GM23338 (cell line): ENCODE data around the gene RIMS4. TPM values are rescaled to one million over a fixed set of nuclear protein-coding genes. Genes with fewer than 3 reads are reported as not detected.

Experiments
- ATAC-seq: fragments of 200-7000 bp; cut with Tn5 transposase; 3 replicates; pipeline ENCODE4 v1.9.1; 2020
- DNase-seq: peaks from one replicate; pipeline ENCODE4 v3.0.0-alpha.2; 2015; ENCODE audit warnings: low spot score
- H2AFZ ChIP-seq: fragments of 200-600 bp; sonication (generic); 2 replicates; pipeline ENCODE4 v1.8.0; 2016; ENCODE audit warnings: antibody characterized with exemption, mild to moderate bottlenecking, moderate library complexity
- H3F3A ChIP-seq: fragments of 200-600 bp; sonication (generic); replicated peaks from 2 replicates; pipeline ENCODE4 v1.8.0; 2017; ENCODE audit warnings: antibody characterized with exemption, mixed run types, low read depth
- H3K27ac ChIP-seq: fragments of 200-600 bp; sonication (generic); 2 replicates; pipeline ENCODE4 v1.6.1; 2016; ENCODE audit warnings: low read depth
- H3K27me3 ChIP-seq: fragments of 200-600 bp; sonication (generic); 2 replicates; pipeline ENCODE4 v1.8.0; 2016; ENCODE audit warnings: mild to moderate bottlenecking, mixed run types, moderate library complexity; ENCODE audit not compliant: insufficient read depth
- H3K36me3 ChIP-seq: fragments of 200-600 bp; sonication (generic); 2 replicates; pipeline ENCODE4 v1.8.0; 2016; ENCODE audit warnings: mild to moderate bottlenecking; ENCODE audit not compliant: insufficient read depth
- H3K4me1 ChIP-seq: fragments of 200-600 bp; sonication (generic); 2 replicates; pipeline ENCODE4 v1.8.0; 2016; ENCODE audit warnings: mild to moderate bottlenecking, moderate library complexity; ENCODE audit not compliant: insufficient read depth
- H3K4me2 ChIP-seq: fragments of 200-600 bp; sonication (generic); 2 replicates; pipeline ENCODE4 v1.7.1; 2017; ENCODE audit warnings: mixed run types
- H3K4me3 ChIP-seq: fragments of 200-600 bp; sonication (generic); 2 replicates; pipeline ENCODE4 v1.6.1; 2016; ENCODE audit warnings: mixed run types
- H3K79me2 ChIP-seq: fragments of 200-600 bp; sonication (generic); replicated peaks from 2 replicates; pipeline ENCODE4 v1.8.0; 2017; ENCODE audit warnings: mild to moderate bottlenecking; ENCODE audit not compliant: insufficient read depth
- H3K9me2 ChIP-seq: fragments of 200-600 bp; sonication (generic); 2 replicates; pipeline ENCODE4 v1.8.0; 2017; ENCODE audit not compliant: insufficient read depth
- H4K20me1 ChIP-seq: fragments of 200-600 bp; sonication (generic); replicated peaks from 2 replicates; pipeline ENCODE4 v1.8.0; 2017; ENCODE audit warnings: mild to moderate bottlenecking; ENCODE audit not compliant: insufficient read depth
- H3K27ac Mint-ChIP-seq: 2 replicates; pipeline ENCODE4 v1.8.0; 2020; ENCODE audit warnings: inconsistent platforms, mild to moderate bottlenecking, moderate library complexity, mixed read lengths
- H3K27me3 Mint-ChIP-seq: 3 replicates; pipeline ENCODE4 v1.8.0; 2022; ENCODE audit warnings: low read depth, mild to moderate bottlenecking, moderate library complexity, mixed read lengths, inconsistent platforms; ENCODE audit not compliant: insufficient read depth, poor library complexity
- H3K36me3 Mint-ChIP-seq: 3 replicates; pipeline ENCODE4 v1.8.0; 2021; ENCODE audit warnings: low read depth, mild to moderate bottlenecking, inconsistent platforms, moderate library complexity, mixed read lengths
- H3K4me1 Mint-ChIP-seq: 3 replicates; pipeline ENCODE4 v1.8.0; 2020; ENCODE audit warnings: mild to moderate bottlenecking, inconsistent platforms, mixed read lengths
- H3K4me3 Mint-ChIP-seq: 3 replicates; pipeline ENCODE4 v1.8.0; 2021; ENCODE audit warnings: moderate library complexity, mild to moderate bottlenecking, inconsistent platforms, mixed read lengths
- H3K9me3 Mint-ChIP-seq: 3 replicates; pipeline ENCODE4 v1.8.0; 2020; ENCODE audit warnings: moderate library complexity, mild to moderate bottlenecking, inconsistent platforms, mixed read lengths
- CREB1 ChIP-seq: fragments of 250-450 bp; sonication (Bioruptor Pico); IDR thresholded peaks from 2 replicates; pipeline ENCODE4 v1.5.0; 2020; ENCODE audit warnings: low read depth, mild to moderate bottlenecking, moderate library complexity
- CTCF ChIP-seq, 2 experiments: fragments of 200-600 bp in 1 of 2; sonication (generic) in 1 of 2; conservative IDR thresholded peaks; 2 replicates each; pipeline versions ENCODE4 v1.5.1 to v1.6.1; 2016 to 2017; ENCODE audit warnings: antibody characterized with exemption in 2 of 2, low read depth in 2 of 2, mild to moderate bottlenecking in 2 of 2, moderate library complexity in 1 of 2
- ETS1 ChIP-seq: IDR thresholded peaks from 2 replicates; pipeline ENCODE4 v1.6.1; 2016; ENCODE audit warnings: antibody characterized with exemption
- EZH2 ChIP-seq: fragments of 200-600 bp; sonication (generic); IDR thresholded peaks from one replicate; pipeline ENCODE4 v1.8.0; 2017; ENCODE audit warnings: antibody characterized with exemption, mild to moderate bottlenecking, low read depth; ENCODE audit not compliant: unreplicated experiment
- EZH2phosphoT487 ChIP-seq: fragments of 200-600 bp; sonication (generic); IDR thresholded peaks from one replicate; pipeline ENCODE4 v1.8.1; 2018; ENCODE audit warnings: antibody characterized with exemption; ENCODE audit not compliant: unreplicated experiment
- JUNB ChIP-seq: IDR thresholded peaks from one replicate; pipeline ENCODE4 v1.6.1; 2016; ENCODE audit warnings: antibody characterized with exemption; ENCODE audit not compliant: unreplicated experiment
- POLR2AphosphoS5 ChIP-seq: IDR thresholded peaks from 2 replicates; pipeline ENCODE4 v1.6.1; 2016; ENCODE audit warnings: antibody characterized with exemption, low read depth
- STAT1 ChIP-seq: IDR thresholded peaks from one replicate; pipeline ENCODE4 v1.6.1; 2016; ENCODE audit warnings: antibody characterized with exemption; ENCODE audit not compliant: unreplicated experiment
- ZNF114 ChIP-seq: fragments of 250-450 bp; sonication (Bioruptor Pico); IDR thresholded peaks from 2 replicates; pipeline ENCODE4 v1.5.0; 2020; ENCODE audit warnings: mild to moderate bottlenecking, moderate library complexity
- ZNF331 ChIP-seq: fragments of 250-450 bp; sonication (Bioruptor Pico); IDR thresholded peaks from 2 replicates; pipeline ENCODE4 v1.5.0; 2020; ENCODE audit warnings: low read depth, mild to moderate bottlenecking, moderate library complexity
- ZNF462 ChIP-seq: fragments of 250-450 bp; sonication (Bioruptor Pico); IDR thresholded peaks from 2 replicates; pipeline ENCODE4 v1.5.0; 2020; ENCODE audit warnings: mild to moderate bottlenecking, moderate library complexity
- polyA plus RNA-seq: library from polyadenylated mRNA; unstranded; fragments of >200 nt; fragmentation: Nextera tagmentation; extraction: Ambion mirVana; gene quantifications from 2 replicates; pipeline ENCODE4 v1.2.1, GENCODE V29; 2016
- total RNA-seq: library from RNA; depleted of rRNA; stranded (reverse); fragments of >200 nt; shearing (Covaris generic); gene quantifications from 2 replicates; pipeline ENCODE4 v1.2.3, GENCODE V29; 2014

RIMS4 gene
- total and polyA plus RNA-seq, 2 experiments from 2014 or later = 3.5 to 39.7 TPM

GRCh38 chr20:44773070-44773829, 37.1 kb downstream of the RIMS4 start (continued):
- TF ChIP-seq STAT1 (no peak), ZNF114 (no peak), CTCF (conservative IDR thresholded peaks at IDR 0.05; ENCODE audit: low read depth in 2 of 2) (no peak), EZH2phosphoT487 (no peak), ZNF331 (CRISPR knock-in tag) (no peak), ETS1 (no peak), JUNB (no peak)

- Histone ChIP-seq H3K9me2 (no peaks in the 10 kb centered on the region), H3K27me3 (no peaks in the 10 kb centered on the region), H4K20me1 (peaks cover 15% of the 10 kb centered on the region), H2AFZ (no peak overlapping the region), H3K79me2 (peaks cover 8% of the 10 kb centered on the region; the same call in 1 of the 2 replicates), H3K36me3 (no peaks in the 10 kb centered on the region), H3K4me3 (no peak overlapping the region), H3K27ac (no peak overlapping the region), H3K4me2 (no peak overlapping the region), H3K4me1 (no peaks in the 10 kb centered on the region), H3F3A (no peaks in the 10 kb centered on the region)
- no peak overlapping the region for H3K4me3 Mint-ChIP-seq
- H3K27ac Mint-ChIP-seq = no peak overlapping the region
- no peaks in the 10 kb centered on the region for H3K9me3 Mint-ChIP-seq
- H3K4me1 Mint-ChIP-seq = no peaks in the 10 kb centered on the region
- ATAC-seq (no peak), DNase-seq (no peak)
- H3K36me3 Mint-ChIP-seq = no peaks in the 10 kb centered on the region; the same call in 2 of the 3 replicates
- H3K27me3 Mint-ChIP-seq = no peaks in the 10 kb centered on the region
- TF ChIP-seq EZH2 (no peak), ZNF114 (no peak), CTCF (conservative IDR thresholded peaks at IDR 0.05; ENCODE audit: low read depth in 2 of 2) (no peak), JUNB (no peak), ZNF462 (CRISPR knock-in tag) (no peak), POLR2AphosphoS5 (no peak), ETS1 (no peak), EZH2phosphoT487 (no peak), CREB1 (CRISPR knock-in tag) (no peak)
Measured at GRCh38 chr20:44772636-44773035, 37.7 kb downstream of the RIMS4 start.
